ENCODE data around the gene SLC27A1. TPM values are rescaled to one million over a fixed set of nuclear protein-coding genes. Genes with fewer than 3 reads are reported as not detected.
"Not testable (repeated sequence)": the region's sequence is repeated elsewhere in the genome, so short reads cannot be mapped to it uniquely, and the experiment has no call there.

Gene SLC27A1
- total RNA-seq, 1 donor from 2014 or later = 25.1 TPM

GRCh38 chr19:17506745-17507144 is 36.4 kb downstream of the SLC27A1 start:
- no peak for TF ChIP-seq CTCF (IDR thresholded peaks at IDR 0.05; ENCODE audit: unreplicated experiment)
- H3K4me1 Mint-ChIP-seq = peaks cover 10% of the 10 kb centered on the region
- H3K9me3 Mint-ChIP-seq = no peaks in the 10 kb centered on the region
- H3K4me3 Mint-ChIP-seq = no peak overlapping the region
- peaks cover 11% of the 10 kb centered on the region for H3K36me3 Mint-ChIP-seq
- DNase-seq (ENCODE audit: low spot score in 2 of 2, unreplicated experiment in 2 of 2) = no peak
- no peak overlapping the region for H3K27ac Mint-ChIP-seq
- H3K27me3 Mint-ChIP-seq (ENCODE audit: low read depth) = no peaks in the 10 kb centered on the region

GRCh38 chr19:17508558-17508933 is 38.2 kb downstream of the SLC27A1 start:
- not testable (repeated sequence) for H3K36me3 Mint-ChIP-seq; H3K9me3 Mint-ChIP-seq; H3K27me3 Mint-ChIP-seq (ENCODE audit: low read depth); H3K27ac Mint-ChIP-seq; H3K4me3 Mint-ChIP-seq; DNase-seq (ENCODE audit: low spot score in 2 of 2, unreplicated experiment in 2 of 2)
- peaks cover 19% of the 10 kb centered on the region for H3K4me1 Mint-ChIP-seq

- Mint-ChIP-seq H3K27ac (peak overlapping the region; percentile 98), H3K9me3 (no peaks in the 10 kb centered on the region), H3K27me3 (ENCODE audit: low read depth) (no peaks in the 10 kb centered on the region), H3K4me1 (peaks cover 21% of the 10 kb centered on the region), H3K36me3 (peaks cover 4% of the 10 kb centered on the region), H3K4me3 (peak overlapping the region; percentile 89)
- no peak for DNase-seq (ENCODE audit: low spot score in 2 of 2, unreplicated experiment in 2 of 2)
- TF ChIP-seq CTCF (IDR thresholded peaks at IDR 0.05; ENCODE audit: unreplicated experiment) = no peak
These were observed 40.1 kb downstream of the SLC27A1 start for GRCh38 chr19:17510220-17510993.

GRCh38 chr19:17511724-17512573 is 41.6 kb downstream of the SLC27A1 start:
- Mint-ChIP-seq H3K9me3 (no peaks in the 10 kb centered on the region), H3K4me3 (peak overlapping the region; percentile 89), H3K36me3 (peaks cover 11% of the 10 kb centered on the region), H3K27ac (peak overlapping the region; percentile 82), H3K4me1 (peaks cover 21% of the 10 kb centered on the region), H3K27me3 (ENCODE audit: low read depth) (no peaks in the 10 kb centered on the region)
- DNase-seq (ENCODE audit: low spot score in 2 of 2, unreplicated experiment in 2 of 2) = no peak
- TF ChIP-seq CTCF (IDR thresholded peaks at IDR 0.05; ENCODE audit: unreplicated experiment) = no peak

GRCh38 chr19:17512574-17512939 is 42.2 kb downstream of the SLC27A1 start:
- Mint-ChIP-seq H3K27ac (peak overlapping the region; percentile 82), H3K4me1 (peaks cover 21% of the 10 kb centered on the region), H3K36me3 (peaks cover 17% of the 10 kb centered on the region), H3K4me3 (peak overlapping the region; percentile 89), H3K9me3 (no peaks in the 10 kb centered on the region), H3K27me3 (ENCODE audit: low read depth) (no peaks in the 10 kb centered on the region)
- DNase-seq (ENCODE audit: low spot score in 2 of 2, unreplicated experiment in 2 of 2) = no peak
- TF ChIP-seq CTCF (IDR thresholded peaks at IDR 0.05; ENCODE audit: unreplicated experiment) = no peak

Measured in mesothelial cell of epicardium (in vitro differentiated cells).